Coronary artery (tissue), 2 donors: ENCODE measurements around the gene MCAM.

Experiments
- DNase-seq: peaks from one replicate; pipeline ENCODE4 v3.0.0-alpha.2; 2017; ENCODE audit warnings: low spot score
- H3K27ac ChIP-seq, 2 donors: fragments of 200-600 bp; sonication (generic); one replicate each; pipeline ENCODE4 v1.5.1; 2016 to 2019
- H3K4me3 ChIP-seq: fragments of 200-600 bp; sonication (generic); 2 replicates; pipeline ENCODE4 v1.5.1; 2016; ENCODE audit warnings: mild to moderate bottlenecking, moderate library complexity
- TF ChIP-seq, protein P1 (sequence below): fragments of 200-600 bp; sonication (generic); IDR thresholded peaks from one replicate; pipeline ENCODE4 v1.5.1; 2019; ENCODE audit warnings: antibody characterized with exemption

MCAM gene

DNA sequence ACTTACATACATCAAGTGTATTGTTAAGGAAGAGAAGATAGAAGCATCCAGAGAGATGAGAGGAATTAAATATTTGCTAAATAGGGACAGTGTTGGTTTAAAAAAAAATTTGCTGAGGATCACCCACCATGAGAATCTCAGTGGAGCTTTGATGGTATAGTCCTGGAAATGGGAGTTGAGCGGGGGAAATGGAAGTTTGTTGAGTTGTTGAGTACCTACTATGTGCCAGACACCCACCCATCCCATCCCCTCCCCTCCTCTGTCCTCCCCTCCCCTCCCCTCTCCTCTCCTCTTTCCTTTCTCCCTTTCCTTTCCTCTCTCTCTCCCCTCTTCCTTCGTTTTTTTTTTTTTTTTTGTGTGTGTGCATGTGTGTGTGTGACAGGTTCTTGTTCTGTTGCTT, 34.3 kb upstream of the MCAM start:
- Histone ChIP-seq H3K27ac (no peak overlapping the region), H3K4me3 (no peak overlapping the region)
- TF ChIP-seq, protein P1, sequence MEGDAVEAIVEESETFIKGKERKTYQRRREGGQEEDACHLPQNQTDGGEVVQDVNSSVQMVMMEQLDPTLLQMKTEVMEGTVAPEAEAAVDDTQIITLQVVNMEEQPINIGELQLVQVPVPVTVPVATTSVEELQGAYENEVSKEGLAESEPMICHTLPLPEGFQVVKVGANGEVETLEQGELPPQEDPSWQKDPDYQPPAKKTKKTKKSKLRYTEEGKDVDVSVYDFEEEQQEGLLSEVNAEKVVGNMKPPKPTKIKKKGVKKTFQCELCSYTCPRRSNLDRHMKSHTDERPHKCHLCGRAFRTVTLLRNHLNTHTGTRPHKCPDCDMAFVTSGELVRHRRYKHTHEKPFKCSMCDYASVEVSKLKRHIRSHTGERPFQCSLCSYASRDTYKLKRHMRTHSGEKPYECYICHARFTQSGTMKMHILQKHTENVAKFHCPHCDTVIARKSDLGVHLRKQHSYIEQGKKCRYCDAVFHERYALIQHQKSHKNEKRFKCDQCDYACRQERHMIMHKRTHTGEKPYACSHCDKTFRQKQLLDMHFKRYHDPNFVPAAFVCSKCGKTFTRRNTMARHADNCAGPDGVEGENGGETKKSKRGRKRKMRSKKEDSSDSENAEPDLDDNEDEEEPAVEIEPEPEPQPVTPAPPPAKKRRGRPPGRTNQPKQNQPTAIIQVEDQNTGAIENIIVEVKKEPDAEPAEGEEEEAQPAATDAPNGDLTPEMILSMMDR, result no peak
- DNase-seq, result no peak

DNA sequence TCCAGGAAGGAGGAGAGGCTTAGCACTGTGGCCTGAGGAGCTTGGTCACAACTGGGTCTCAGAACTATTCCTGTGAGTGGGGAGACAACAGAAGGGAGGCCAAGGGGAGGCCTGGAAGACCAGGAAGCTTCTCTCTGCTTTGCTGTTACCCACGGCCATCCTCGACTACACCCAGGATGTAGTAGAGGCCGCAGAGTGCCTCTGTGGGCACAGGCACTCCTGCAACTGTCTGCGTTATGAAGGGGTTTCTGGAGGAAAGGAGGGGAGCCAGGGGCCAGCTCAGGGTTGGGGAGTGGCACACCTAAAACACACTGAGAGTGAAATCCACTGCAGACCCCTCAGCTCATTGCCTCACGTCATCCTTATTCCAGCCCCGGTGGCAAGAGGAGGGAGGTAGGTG, 33.4 kb upstream of the MCAM start:
- DNase-seq, result no peak
- TF ChIP-seq, protein P1, result no peak
- no peak overlapping the region for H3K27ac ChIP-seq
- H3K4me3 ChIP-seq, result no peak overlapping the region

DNA sequence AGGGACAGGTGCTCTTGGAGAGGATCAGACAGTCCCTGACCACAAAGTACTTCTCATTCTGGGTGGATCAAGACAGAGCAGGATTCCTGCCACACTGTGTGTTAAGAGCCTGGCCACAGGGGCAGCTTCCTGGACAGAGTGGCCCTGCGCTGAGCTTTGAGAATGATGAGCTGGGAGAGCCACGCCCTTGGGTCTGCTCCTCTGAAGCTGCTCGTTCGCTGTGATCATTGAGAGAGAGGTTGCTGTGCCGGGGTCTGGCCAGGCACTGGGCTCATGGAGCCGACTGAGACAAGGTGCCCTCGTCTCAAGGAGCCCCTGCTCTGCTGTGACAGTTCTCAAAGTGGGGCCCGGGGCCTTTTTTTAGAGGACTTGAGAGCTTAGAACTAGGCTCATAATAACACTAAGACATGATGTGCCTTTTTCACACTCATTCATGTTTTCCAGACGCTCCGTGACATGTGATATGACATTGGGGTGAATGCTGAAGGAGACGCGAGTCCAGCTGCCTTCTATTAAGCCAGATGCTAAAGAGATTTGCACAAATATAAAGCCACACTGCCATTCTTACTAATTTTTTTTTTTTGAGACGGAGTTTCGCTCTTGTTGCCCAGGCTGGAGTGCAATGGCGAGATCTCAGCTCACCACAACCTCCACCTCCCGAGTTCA, 31.1 kb upstream of the MCAM start:
- H3K27ac ChIP-seq, result no peak overlapping the region
- no peak overlapping the region for H3K4me3 ChIP-seq
- TF ChIP-seq, protein P1, result no peak
- DNase-seq, result no peak

DNA sequence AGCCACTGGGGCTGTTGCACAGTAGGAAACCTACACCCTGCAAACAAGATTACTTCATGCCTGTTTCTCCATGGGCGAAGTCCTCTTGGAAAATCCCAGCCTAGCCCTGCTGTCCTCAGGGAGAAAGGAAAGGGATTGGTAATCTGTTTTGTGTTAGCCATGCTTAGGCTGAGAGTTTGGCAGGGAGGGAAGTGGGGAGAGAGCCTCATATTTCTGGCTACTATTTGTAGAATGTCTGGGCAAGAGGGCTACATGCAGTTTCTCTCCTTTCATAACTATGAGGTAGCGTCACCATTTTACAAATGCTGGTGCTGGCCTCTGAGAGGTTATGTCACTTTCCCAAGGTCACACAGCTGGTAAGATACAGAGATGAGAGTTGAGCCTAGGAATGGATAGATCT, 30.3 kb upstream of the MCAM start:
- Histone ChIP-seq H3K4me3 (no peak overlapping the region), H3K27ac (peak overlapping the region in 1 of 2 donors; percentile 41)
- TF ChIP-seq, protein P1, result no peak
- DNase-seq, result no peak

DNA sequence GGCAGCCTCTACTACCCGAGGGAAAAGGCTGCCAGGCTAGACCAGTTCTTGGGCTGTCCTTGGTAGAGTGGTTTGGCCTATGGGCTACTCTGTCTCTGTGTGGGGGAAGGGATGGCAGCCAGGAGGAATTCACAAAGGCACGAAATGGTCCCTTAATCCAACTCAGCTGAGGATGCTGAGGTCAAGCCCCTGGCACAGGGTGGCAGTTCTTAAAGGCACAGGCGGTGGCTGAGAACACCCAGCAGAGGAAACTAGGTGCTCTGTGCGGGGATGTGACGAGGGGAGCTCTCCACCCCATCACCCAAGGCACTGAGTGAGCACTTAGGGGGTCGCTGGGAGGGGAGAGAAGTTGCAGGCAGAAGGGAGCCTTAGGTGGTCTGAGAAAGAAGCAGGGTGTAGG, 29.7 kb upstream of the MCAM start, which contains the start of gene MFRP:
MFRP (minus strand) TSS at position 101 of the 400 bp plus-strand sequence. CDS start 192 bp downstream, outside the sequence.
- H3K4me3 ChIP-seq, result no peak within 1 kb of the TSS
- TF ChIP-seq, protein P1, result no peak
- DNase-seq, result no peak
- H3K27ac ChIP-seq, result peak within 1 kb of the TSS in 1 of 2 donors; percentile 41

DNA sequence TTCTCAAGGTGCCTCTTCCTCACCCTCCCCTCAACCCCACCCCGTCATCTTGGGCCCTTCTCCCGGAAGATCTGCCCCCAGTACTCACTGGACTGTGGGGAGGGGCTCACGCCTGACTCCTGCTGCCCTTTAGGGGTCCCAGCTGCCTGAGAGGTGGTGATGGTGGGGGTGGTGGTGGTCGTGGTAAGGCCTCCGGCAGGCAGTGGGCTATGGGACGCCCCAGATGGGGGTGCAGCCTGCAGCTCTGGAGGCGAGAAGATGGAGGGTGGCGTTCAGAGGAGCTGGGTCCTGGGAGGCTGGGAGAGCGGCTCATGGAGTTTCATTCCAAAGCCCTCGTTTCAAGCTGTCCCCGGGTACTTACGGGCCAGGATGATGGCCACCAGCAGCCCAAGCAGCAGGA, 28.8 kb upstream of the MCAM start:
- TF ChIP-seq, protein P1, result no peak
- DNase-seq, result no peak
- Histone ChIP-seq H3K27ac (no peak overlapping the region), H3K4me3 (no peak overlapping the region)

DNA sequence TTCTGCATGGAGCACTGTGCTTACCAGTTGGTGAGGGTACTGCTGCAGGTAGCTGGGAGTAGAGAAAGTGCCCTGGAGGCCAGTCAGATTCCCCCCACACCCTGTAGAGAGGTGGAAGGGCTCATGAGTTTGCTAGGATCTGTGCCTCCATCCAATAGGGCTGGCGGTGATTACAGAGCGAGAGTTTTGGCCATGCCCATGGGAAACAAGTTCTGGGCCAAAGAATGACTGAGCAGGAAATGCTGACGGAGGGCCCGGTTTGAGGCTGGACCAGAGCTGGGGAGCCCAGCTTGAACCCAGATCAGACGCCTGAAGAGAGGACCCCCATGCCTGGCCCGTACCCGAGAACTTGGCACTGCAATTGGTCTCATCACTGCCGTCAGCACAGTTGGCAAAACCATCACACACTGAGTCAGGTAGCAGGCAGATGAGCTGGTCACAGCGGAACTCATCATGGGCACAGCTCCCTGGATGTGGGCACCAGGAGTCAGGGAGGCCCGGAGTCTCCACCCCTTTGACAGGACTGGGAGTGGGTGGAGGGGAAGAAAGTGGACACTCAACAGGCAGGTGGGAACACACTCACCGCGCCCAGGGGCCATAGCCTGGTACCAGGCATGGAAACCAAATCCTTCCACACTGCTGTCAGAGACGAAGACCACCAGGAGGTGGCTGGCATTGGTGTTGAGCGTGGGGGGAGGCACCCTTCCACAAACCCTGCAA, 27.5 kb upstream of the MCAM start:
- TF ChIP-seq, protein P1, result no peak
- Histone ChIP-seq H3K27ac (no peak overlapping the region), H3K4me3 (no peak overlapping the region)
- no peak for DNase-seq
